K562 (cell line): ENCODE results near the gene LOXHD1. TPM values are rescaled to one million over a fixed set of nuclear protein-coding genes. Genes with fewer than 3 reads are reported as not detected.

Experiments used
- ATAC-seq: fragments of 200-7000 bp; cut with Tn5 transposase; 3 replicates; pipeline ENCODE4 v1.9.1; 2020; ENCODE audit warnings: moderate library complexity
- BruUV-seq: library from RNA; stranded (reverse); fragments of 400-500 nt; replicated peaks from 2 replicates; lab custom pipeline; 2021; lab: Mats Ljungman, UMichigan
- CTCF ChIA-PET: fragments of 300-600 bp; formaldehyde crosslinking; extraction: SDS; loops from one replicate; lab custom pipeline; 2021; ENCODE audit warnings: low intra/inter-chr PET ratio; lab: Yijun Ruan, JAX
- POLR2A ChIA-PET: fragments of 300-600, 350-650 bp; sonication (Branson Sonifier 250); formaldehyde crosslinking; extraction: SDS; loops from one replicate; lab custom pipeline; 2021; ENCODE audit warnings: antibody characterized with exemption, inconsistent platforms; lab: Yijun Ruan, JAX
- DNase-seq, 4 experiments: peaks; one replicate each; pipeline versions ENCODE4 v3.0.0 to v3.0.0-alpha.2; 2011 to 2018; ENCODE audit warnings: low spot score in 3 of 4, mixed read lengths in 3 of 4; ENCODE audit errors: extremely low read depth in 1 of 4
- FAIRE-seq: peaks from 2 replicates; lab custom pipeline; 2011; peaks lifted over from hg19 to GRCh38; lab: Jason Lieb, UNC
- H2AFZ ChIP-seq: 2 replicates; pipeline ENCODE4 v1.6.0; 2011; ENCODE audit warnings: low read depth, low read length, control low read depth, inconsistent platforms
- H3K27ac ChIP-seq: fragments of 200-600 bp; 3 replicates; pipeline ENCODE4 v1.8.0; 2011; ENCODE audit warnings: low read depth, mild to moderate bottlenecking, control low read depth, inconsistent platforms, low read length, moderate library complexity, mixed read lengths; ENCODE audit errors: extremely low read depth
- H3K27me3 ChIP-seq, 2 experiments: fragments of 300-600 bp in 1 of 2; 2 replicates in 1 of 2; 3 replicates in 1 of 2; pipeline versions ENCODE4 v1.6.0 to v1.8.0; 2011; ENCODE audit warnings: inconsistent platforms in 2 of 2, low read length in 2 of 2, mild to moderate bottlenecking in 1 of 2, mixed read lengths in 1 of 2, moderate library complexity in 1 of 2; ENCODE audit not compliant: control insufficient read depth in 2 of 2, insufficient read depth in 2 of 2
- H3K36me3 ChIP-seq: fragments of 300-600 bp; 3 replicates; pipeline ENCODE4 v1.8.0; 2011; ENCODE audit warnings: mild to moderate bottlenecking, low read length, inconsistent platforms; ENCODE audit not compliant: control insufficient read depth, insufficient read depth
- H3K4me1 ChIP-seq, 2 experiments: fragments of 200-600 bp in 1 of 2; replicated peaks in 1 of 2; 2 replicates in 1 of 2; 3 replicates in 1 of 2; pipeline versions ENCODE4 v1.5.1 to v1.8.0; 2011; ENCODE audit warnings: inconsistent platforms in 2 of 2, low read length in 2 of 2, mild to moderate bottlenecking in 1 of 2, mixed read lengths in 1 of 2, moderate library complexity in 1 of 2; ENCODE audit not compliant: control insufficient read depth in 2 of 2, insufficient read depth in 2 of 2
- H3K4me2 ChIP-seq: 2 replicates; pipeline ENCODE4 v1.6.1; 2011; ENCODE audit warnings: low read length, control low read depth, inconsistent platforms, mixed read lengths; ENCODE audit not compliant: insufficient read depth
- H3K4me3 ChIP-seq: fragments of 200-600 bp; sonication (generic), shearing (Covaris generic); 2 replicates; pipeline ENCODE4 v1.5.1; 2016; ENCODE audit warnings: control low read depth, inconsistent platforms
- H3K79me2 ChIP-seq: fragments of 200-600 bp; 3 replicates; pipeline ENCODE4 v1.8.0; 2011; ENCODE audit warnings: low read length, inconsistent platforms; ENCODE audit not compliant: control insufficient read depth, insufficient read depth
- H3K9ac ChIP-seq, 2 experiments: 2 replicates each; pipeline versions ENCODE4 v1.6.0 to v1.6.1; 2011; ENCODE audit warnings: low read depth in 2 of 2, low read length in 2 of 2, control low read depth in 1 of 2, inconsistent platforms in 1 of 2, mild to moderate bottlenecking in 1 of 2, mixed read lengths in 1 of 2; ENCODE audit not compliant: insufficient read depth in 1 of 2
- H3K9me1 ChIP-seq: one replicate; pipeline ENCODE4 v1.6.0; 2011; ENCODE audit warnings: inconsistent platforms, mild to moderate bottlenecking, low read length, moderate library complexity; ENCODE audit not compliant: control insufficient read depth, insufficient read depth
- H3K9me3 ChIP-seq: replicated peaks from 2 replicates; pipeline ENCODE4 v1.5.1; 2011; ENCODE audit warnings: low read depth, low read length, inconsistent platforms; ENCODE audit not compliant: control insufficient read depth, insufficient read depth
- H4K20me1 ChIP-seq: replicated peaks from 2 replicates; pipeline ENCODE4 v1.6.1; 2011; ENCODE audit warnings: low read length, inconsistent platforms, mixed read lengths; ENCODE audit not compliant: control insufficient read depth, insufficient read depth
- HMBOX1 ChIP-seq: sonication (generic); IDR thresholded peaks from 2 replicates; pipeline ENCODE4 v1.6.1; 2016
- IFI16 ChIP-seq: fragments of 250-450 bp; sonication (Bioruptor Pico); IDR thresholded peaks from 2 replicates; pipeline ENCODE4 v2.1.2; 2022; ENCODE audit warnings: mild to moderate bottlenecking, inconsistent platforms
- ILF3 ChIP-seq: fragments of 450-650 bp; IDR thresholded peaks from 2 replicates; pipeline ENCODE4 v1.6.1; 2018; ENCODE audit warnings: antibody characterized with exemption, mild to moderate bottlenecking, moderate library complexity, borderline replicate concordance
- MCM3 ChIP-seq: fragments of 450-650 bp; IDR thresholded peaks from 2 replicates; pipeline ENCODE4 v1.6.1; 2016
- MEF2A ChIP-seq: IDR thresholded peaks from 2 replicates; pipeline ENCODE4 v1.6.1; 2011; ENCODE audit warnings: low read depth, mild to moderate bottlenecking, low read length, moderate library complexity; ENCODE audit not compliant: control insufficient read depth
- MEF2D ChIP-seq: conservative IDR thresholded peaks from 2 replicates; pipeline ENCODE4 v1.6.1; 2016; ENCODE audit warnings: low read depth, missing genetic modification characterization, missing compliant biosample characterization
- MTA3 ChIP-seq: fragments of 450-650 bp; formaldehyde crosslinking; IDR thresholded peaks from 2 replicates; pipeline ENCODE4 v1.6.1; 2017; ENCODE audit warnings: mild to moderate bottlenecking, borderline replicate concordance
- RBFOX2 ChIP-seq: fragments of 200-400 bp; formaldehyde crosslinking; IDR thresholded peaks from 2 replicates; pipeline ENCODE4 v1.6.1; 2017; ENCODE audit warnings: low read depth, mild to moderate bottlenecking, low read length, moderate library complexity
- SAP30 ChIP-seq: fragments of 200-600 bp; sonication (generic); IDR thresholded peaks from 2 replicates; pipeline ENCODE4 v1.6.1; 2012; ENCODE audit warnings: borderline replicate concordance, low read depth, mild to moderate bottlenecking, moderate library complexity, low read length, control low read depth, inconsistent platforms; ENCODE audit not compliant: insufficient read depth, poor library complexity, severe bottlenecking
- SRSF7 ChIP-seq: fragments of 200-400 bp; formaldehyde crosslinking; optimal IDR thresholded peaks from 2 replicates; pipeline ENCODE3; 2017; ENCODE audit warnings: mild to moderate bottlenecking, low read depth, low read length
- ZKSCAN8 ChIP-seq: fragments of 200-800 bp; sonication (Bioruptor generic); IDR thresholded peaks from 2 replicates; pipeline ENCODE4 v1.6.1; 2016; ENCODE audit warnings: missing genetic modification characterization, missing compliant biosample characterization
- ZNF561 ChIP-seq: fragments of 450-650 bp; formaldehyde crosslinking; conservative IDR thresholded peaks from 2 replicates; pipeline ENCODE4 v1.4.0; 2020; ENCODE audit warnings: mild to moderate bottlenecking, moderate library complexity
- ZNF699 ChIP-seq: fragments of 250-450 bp; sonication (Bioruptor Pico); IDR thresholded peaks from 2 replicates; pipeline ENCODE4 v1.8.0; 2021; ENCODE audit warnings: mild to moderate bottlenecking, moderate library complexity; ENCODE audit not compliant: insufficient replicate concordance
- WGBS: fragments of 100-300 bp; shearing (Covaris generic); methylation state at CpG from one replicate; pipeline ENCODE4 v1.1.6; 2016; ENCODE audit warnings: low coverage, mixed read lengths; ENCODE audit not compliant: insufficient coverage; ENCODE audit errors: missing lambda C conversion rate; 5-methylcytosine and 5-hydroxymethylcytosine counted together
- in situ Hi-C: fragments of 300-500 bp; cut with MboI; formaldehyde crosslinking; loops from 4 replicates; pipeline ENCODE4 v1.15.0; 2018; ENCODE audit warnings: inconsistent platforms, mixed read lengths
- intact Hi-C: fragments of 100-400 bp; cut with micrococcal nuclease; formaldehyde crosslinking; loops from 2 replicates; pipeline ENCODE4 v1.14.2; 2022
- polyA plus RNA-seq, 8 experiments: library from polyadenylated mRNA; depleted of rRNA in 4 of 8; stranded (reverse) in 5 of 8; unstranded in 3 of 8; fragments of >200 nt; fragmentation: Nextera tagmentation in 2 of 8; fragmentation: Illumina TruSeq in 1 of 8; extraction: Ambion mirVana in 2 of 8; extraction: Trizol in 1 of 8; gene quantifications; 2 replicates each; pipeline versions ENCODE4 v1.2.1 to v1.2.3, GENCODE V29; 2011 to 2014; ENCODE audit warnings: inconsistent platforms in 1 of 8, missing spikeins in 1 of 8
- total RNA-seq, 7 experiments: library from RNA; depleted of rRNA in 6 of 7; stranded (reverse); fragments of >200 nt in 6 of 7; fragmentation: Illumina TruSeq in 2 of 7; extraction: Trizol in 2 of 7; gene quantifications; 2 replicates each; pipeline versions ENCODE4 v1.2.1 to v1.2.3, GENCODE V29; 2011 to 2021; ENCODE audit warnings: low replicate concordance in 1 of 7
- TF ChIP-seq, protein P1 (sequence below): fragments of 450-650 bp; IDR thresholded peaks from 2 replicates; pipeline ENCODE4 v1.6.1; 2016; ENCODE audit warnings: low read depth

LOXHD1 gene
- total and polyA plus RNA-seq, 9 of the 15 experiments (the other 6 are each of a cell fraction or from before 2014, with no cell fraction given), result not detected

DNA sequence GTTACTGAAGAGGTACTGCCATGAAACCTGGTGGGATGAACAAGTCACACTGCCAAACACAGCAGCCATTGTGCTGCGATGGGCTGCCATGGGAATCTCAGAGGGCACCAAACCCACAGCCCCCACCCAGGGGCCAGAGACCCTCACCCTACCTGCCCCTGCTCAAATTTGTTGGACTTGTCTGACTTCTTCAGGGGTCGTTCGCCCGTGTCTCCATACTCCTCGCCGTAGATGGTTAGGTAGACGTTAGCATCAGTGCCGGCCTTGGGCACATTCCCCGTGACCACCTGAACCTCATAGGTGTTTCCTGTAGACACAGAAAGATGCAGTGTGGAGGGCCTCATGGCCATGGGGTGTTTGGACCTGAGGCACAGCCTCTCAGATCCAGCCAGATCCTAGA, 97.7 kb downstream of the LOXHD1 start:
- POLR2A ChIA-PET, result no interaction called here
- no TSS peak for BruUV-seq
- DNase-seq (no peak), FAIRE-seq (no peak), ATAC-seq (no peak)
- H3K79me2 ChIP-seq, result no peaks in the 10 kb centered on the region
- peaks cover 0 to 20% of the 10 kb centered on the region in 2 experiments; a peak in 2 of 5 replicates for H3K27me3 ChIP-seq
- H2AFZ ChIP-seq, result no peak overlapping the region
- H3K9ac ChIP-seq, result no peak overlapping the region
- in situ Hi-C loops, result no loop called here
- no peaks in the 10 kb centered on the region for H3K9me3 ChIP-seq
- no peak overlapping the region for H3K4me2 ChIP-seq
- intact Hi-C loops, result loop anchor here (10.0 kb wide), 1 partner anchor 66 kb away; no protein-coding TSS in a partner anchor
- H3K4me1 ChIP-seq, result no peaks in the 10 kb centered on the region
- CTCF ChIA-PET, result no interaction called here
- no peaks in the 10 kb centered on the region for H3K36me3 ChIP-seq
- no peak overlapping the region for H3K27ac ChIP-seq
- WGBS, result 5% methylated on average over 9 of the region's 9 CpGs
- no peaks in the 10 kb centered on the region for H4K20me1 ChIP-seq
- no peaks in the 10 kb centered on the region for H3K9me1 ChIP-seq
- H3K4me3 ChIP-seq, result no peak overlapping the region
- TF ChIP-seq ILF3 (no peak), RBFOX2 (no peak), MEF2D (no peak), ZKSCAN8 (CRISPR knock-in tag) (no peak), MEF2A (no peak), SAP30 (no peak), ZNF699 (CRISPR knock-in tag) (no peak), MTA3 (no peak), ZNF561 (no peak), SRSF7 (no peak), HMBOX1 (no peak), IFI16 (CRISPR knock-in tag) (no peak), MCM3 (no peak)
- TF ChIP-seq, protein P1, sequence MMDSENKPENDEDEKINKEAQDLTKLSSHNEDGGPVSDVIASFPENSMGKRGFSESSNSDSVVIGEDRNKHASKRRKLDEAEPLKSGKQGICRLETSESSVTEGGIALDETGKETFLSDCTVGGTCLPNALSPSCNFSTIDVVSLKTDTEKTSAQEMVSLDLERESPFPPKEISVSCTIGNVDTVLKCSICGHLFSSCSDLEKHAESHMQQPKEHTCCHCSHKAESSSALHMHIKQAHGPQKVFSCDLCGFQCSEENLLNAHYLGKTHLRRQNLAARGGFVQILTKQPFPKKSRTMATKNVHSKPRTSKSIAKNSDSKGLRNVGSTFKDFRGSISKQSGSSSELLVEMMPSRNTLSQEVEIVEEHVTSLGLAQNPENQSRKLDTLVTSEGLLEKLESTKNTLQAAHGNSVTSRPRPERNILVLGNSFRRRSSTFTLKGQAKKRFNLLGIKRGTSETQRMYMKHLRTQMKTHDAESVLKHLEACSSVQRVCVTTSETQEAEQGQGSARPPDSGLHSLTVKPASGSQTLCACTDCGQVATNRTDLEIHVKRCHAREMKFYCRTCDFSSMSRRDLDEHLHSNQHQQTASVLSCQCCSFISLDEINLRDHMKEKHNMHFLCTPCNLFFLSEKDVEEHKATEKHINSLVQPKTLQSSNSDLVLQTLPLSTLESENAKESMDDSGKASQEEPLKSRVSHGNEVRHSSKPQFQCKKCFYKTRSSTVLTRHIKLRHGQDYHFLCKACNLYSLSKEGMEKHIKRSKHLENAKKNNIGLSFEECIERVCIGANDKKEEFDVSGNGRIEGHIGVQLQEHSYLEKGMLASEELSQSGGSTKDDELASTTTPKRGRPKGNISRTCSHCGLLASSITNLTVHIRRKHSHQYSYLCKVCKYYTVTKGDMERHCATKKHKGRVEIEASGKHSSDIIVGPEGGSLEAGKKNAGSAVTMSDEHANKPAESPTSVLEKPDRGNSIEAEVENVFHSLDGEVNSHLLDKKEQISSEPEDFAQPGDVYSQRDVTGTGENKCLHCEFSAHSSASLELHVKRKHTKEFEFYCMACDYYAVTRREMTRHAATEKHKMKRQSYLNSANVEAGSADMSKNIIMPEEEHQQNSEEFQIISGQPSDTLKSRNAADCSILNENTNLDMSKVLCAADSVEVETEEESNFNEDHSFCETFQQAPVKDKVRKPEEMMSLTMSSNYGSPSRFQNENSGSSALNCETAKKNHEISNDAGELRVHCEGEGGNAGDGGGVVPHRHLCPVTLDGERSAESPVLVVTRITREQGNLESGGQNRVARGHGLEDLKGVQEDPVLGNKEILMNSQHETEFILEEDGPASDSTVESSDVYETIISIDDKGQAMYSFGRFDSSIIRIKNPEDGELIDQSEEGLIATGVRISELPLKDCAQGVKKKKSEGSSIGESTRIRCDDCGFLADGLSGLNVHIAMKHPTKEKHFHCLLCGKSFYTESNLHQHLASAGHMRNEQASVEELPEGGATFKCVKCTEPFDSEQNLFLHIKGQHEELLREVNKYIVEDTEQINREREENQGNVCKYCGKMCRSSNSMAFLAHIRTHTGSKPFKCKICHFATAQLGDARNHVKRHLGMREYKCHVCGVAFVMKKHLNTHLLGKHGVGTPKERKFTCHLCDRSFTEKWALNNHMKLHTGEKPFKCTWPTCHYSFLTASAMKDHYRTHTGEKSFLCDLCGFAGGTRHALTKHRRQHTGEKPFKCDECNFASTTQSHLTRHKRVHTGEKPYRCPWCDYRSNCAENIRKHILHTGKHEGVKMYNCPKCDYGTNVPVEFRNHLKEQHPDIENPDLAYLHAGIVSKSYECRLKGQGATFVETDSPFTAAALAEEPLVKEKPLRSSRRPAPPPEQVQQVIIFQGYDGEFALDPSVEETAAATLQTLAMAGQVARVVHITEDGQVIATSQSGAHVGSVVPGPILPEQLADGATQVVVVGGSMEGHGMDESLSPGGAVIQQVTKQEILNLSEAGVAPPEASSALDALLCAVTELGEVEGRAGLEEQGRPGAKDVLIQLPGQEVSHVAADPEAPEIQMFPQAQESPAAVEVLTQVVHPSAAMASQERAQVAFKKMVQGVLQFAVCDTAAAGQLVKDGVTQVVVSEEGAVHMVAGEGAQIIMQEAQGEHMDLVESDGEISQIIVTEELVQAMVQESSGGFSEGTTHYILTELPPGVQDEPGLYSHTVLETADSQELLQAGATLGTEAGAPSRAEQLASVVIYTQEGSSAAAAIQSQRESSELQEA, result no peak
